GM21786 (cell line): Measurements from ENCODE around the gene TPST1.

Experiments
- ATAC-seq: cut with Tn5 transposase; IDR thresholded peaks from one replicate; pipeline ENCODE4 v1.9.1; 2021; ENCODE audit not compliant: unreplicated experiment

The TPST1 gene

DNA sequence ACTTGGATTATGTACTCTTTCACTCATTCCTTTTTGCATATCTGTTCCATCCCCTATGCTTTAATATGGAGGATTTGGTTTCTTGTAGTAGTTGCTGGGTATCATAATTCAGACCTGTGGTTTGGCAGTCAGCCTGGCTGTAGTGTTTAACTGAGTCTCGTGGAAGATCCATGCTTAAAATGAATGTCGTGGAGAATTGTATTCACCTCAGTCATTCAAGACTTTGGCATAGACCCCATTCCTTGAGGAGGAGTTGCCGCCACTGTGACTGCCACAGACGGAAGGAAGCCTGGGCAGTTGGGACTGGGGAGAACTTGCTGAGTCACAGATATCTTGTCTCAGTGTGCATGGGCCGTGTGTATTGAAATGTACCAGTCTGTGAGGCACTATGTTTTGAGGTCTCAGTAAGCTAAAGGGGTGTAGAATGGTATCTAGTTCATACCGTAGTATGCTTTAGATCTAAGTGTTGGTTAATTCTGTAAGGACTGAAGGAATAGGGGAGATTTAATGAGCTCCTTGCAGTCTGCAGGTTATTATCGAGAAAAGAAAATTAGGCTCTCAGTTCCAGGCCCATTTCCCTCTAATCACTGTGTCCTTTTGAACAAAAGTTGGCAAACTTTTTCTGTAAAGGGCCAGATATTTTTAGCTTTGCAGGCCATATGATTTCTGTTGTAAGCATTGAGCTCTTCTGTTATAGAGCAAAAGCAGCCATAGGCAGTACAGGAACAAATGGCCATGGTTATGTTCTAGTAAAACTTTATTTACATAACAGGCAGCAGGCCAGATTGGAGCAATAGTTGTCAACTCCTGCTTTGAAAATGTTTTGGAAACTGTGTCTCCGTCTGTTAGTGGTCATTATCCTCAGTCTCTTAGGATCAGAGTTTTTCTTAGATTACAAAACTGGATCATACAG, 76.8 kb downstream of the TPST1 start:
- no peak for ATAC-seq

DNA sequence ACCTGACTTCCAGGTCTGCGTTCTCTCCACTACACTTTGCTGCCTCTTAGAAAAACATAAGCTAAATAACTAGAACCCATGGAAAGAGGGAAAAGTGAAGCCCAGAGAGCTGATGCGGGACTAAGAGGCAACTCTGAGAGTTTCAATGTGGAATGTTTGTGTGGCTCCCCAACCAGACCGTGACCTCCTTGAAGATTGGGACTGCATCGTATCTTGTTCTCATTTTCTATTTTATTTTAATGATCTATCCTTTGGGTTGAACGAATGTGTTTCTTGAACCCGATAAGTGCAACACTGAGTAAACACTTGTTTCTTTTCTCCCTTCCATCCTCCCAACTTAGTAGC, 77.4 kb downstream of the TPST1 start:
- no peak for ATAC-seq

DNA sequence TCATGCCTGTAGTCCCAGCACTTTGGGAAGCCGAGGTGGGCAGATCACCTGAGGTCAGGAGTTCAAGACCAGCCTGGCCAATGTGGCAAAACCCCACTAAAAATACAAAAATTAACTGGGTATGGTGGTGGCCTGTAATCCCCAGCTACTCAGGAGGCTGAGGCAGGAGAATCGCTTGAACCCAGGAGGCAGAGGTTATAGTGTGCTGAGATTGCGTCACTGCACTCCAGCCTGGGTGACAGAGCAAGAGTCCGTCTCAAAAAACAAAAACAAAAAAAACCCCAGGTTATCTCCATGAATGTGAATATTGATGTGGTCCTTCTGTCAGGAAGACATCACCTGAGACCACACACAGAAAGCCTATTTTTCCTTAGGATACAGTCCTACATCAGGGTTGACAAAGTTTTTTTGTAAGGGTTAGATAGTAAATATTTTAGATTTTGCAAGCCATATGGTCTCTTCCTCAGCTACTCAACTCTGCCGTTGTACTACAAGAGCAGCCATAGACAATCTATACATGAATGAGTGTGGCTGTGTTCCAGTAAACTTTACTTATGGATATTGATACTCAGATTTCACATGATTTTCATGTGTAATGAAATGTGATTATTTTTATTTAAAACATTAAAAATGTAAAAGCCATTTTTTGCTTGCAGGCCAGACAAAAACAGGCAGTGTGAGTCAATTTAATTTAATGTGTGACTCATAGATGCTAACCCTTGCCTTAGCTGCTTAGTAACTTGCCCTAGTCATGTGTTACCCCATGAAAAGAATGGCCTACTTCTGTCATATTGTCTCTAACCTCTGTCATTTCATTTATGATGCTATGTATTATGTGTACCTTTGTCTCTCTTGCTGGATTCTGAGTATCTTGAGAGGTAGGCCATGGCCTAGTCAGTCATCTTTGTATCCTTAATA, 78.1 kb downstream of the TPST1 start:
- ATAC-seq, result no peak

DNA sequence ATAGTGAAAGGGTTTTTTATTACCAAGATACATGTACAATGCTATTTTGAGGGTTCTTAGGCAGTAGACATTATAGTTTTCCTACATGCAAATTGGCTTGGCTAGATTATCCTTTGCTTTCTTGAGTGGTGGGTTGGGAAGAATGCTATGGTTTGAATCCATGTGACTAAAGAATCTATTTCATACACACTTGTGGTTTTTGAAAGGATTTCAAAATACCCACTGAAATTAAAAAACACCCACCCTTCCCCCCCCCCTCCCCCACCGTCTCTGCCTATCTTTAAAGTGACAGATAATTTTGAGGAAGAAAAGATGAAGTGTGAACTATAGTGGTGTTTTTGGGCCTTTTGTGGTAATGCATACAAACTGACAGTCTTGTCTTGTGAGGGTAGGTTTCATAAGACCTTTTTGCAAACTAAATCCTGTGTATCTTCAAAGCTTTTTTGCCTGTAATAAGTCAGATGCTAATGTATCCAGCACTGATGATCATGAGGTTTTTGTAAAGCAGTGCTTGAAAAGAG, 90.9 kb downstream of the TPST1 start:
- ATAC-seq, result no peak

DNA sequence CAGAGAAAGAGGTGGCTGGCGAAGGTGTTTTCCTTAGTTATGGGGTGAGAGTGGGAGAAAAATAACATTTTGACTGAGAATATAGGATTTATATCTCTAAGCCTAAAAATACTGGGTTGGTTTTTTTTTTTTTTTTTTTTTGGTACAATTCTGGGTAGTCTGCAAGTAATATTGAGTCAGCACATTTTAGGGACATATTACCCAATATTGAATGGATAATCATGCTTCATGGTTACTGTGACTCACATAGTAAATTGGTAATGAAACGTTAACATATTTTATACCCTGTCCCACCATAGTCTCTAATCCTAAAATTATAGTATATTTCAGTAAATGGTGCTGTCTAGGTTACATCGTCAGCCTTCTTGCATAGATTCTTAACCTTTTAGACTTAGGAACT, 91.4 kb downstream of the TPST1 start:
- no peak for ATAC-seq

DNA sequence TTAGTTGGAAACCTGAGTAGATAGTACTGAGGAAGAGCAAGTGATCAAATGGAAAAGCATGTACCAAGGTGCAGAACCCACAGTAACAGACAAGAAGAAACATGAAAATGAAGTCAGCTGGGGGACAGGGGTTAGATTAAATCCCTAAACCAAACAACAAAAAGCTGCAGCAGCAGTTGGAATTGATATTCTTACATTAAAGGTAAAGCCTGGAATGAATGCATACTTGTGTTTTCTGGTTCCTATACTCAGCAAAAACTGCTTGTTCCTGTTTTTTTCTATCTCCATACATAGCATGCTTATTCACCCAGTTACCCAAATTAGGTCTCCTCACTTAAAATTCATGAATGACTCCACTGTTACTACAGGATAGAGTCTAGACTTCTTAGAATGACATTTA, 92.4 kb downstream of the TPST1 start:
- no peak for ATAC-seq

DNA sequence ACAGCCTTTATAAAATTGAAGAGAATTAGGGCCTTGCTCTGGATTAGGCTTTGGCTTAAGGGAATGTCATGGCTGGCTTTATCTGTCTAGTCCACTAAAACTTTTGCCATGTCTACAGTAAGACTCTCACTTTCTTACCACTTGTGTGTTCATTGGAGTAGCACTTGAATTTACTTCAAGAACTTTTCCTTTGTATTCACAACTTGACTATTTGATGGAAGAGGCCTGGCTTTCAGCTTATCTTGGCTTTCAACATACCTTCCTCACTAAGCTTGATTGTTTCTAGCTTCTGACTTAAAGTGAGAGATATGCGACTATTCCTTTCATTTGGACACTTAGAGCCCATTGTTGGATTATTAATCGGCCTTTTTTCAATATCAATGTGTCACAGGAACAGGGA, 96.1 kb downstream of the TPST1 start:
- ATAC-seq, result no peak

DNA sequence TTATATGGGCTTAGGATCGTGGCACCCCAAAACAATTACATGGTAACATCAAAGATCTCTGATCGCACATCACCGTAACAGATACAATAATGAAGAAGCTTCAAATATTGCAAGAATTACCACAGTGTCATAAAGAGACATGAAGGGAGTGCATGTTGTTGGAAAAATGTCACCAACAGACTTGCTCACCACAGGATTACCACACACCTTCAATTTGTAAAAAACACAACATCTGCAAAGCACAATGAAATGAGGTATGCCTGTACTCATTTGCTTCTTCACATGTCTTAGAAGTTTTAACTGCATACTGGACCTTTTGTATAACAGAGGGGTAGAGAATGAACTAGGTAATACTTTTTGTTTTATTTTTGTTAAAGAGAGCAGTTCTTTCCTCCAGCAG, 96.6 kb downstream of the TPST1 start:
- no peak for ATAC-seq

DNA sequence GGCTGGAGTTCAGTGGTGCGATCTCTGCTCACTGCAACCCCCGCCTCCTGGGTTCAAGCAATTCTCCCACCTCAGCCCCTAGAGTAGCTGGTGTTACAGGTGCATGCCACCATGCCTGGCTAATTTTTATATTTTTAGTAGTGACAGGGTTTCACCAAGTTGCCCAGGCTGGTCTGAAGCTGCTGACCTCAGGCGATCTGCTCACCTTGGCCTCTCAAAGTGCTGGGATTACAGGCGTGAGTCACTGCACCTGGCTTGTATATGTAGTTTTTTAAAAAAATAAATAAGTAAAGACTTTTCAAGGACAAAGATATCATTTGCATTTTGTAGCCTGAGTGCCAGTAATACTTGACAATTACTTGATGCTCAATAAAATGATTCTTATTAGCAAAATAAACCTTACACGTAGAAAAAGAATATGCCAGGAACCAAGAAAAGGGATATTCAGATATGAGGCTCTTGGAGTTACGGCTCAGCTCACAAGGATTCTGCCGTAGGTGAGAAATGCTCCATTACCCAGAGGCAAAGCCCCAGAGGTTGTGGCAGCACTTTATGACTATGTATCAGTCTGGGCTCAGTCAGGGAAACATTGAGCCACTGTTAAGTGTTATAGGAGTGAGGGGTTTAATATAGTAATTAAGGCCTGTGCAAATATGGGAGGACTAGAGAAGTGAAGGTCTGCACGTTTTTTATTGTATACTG, 98.5 kb downstream of the TPST1 start:
- ATAC-seq, result no peak

DNA sequence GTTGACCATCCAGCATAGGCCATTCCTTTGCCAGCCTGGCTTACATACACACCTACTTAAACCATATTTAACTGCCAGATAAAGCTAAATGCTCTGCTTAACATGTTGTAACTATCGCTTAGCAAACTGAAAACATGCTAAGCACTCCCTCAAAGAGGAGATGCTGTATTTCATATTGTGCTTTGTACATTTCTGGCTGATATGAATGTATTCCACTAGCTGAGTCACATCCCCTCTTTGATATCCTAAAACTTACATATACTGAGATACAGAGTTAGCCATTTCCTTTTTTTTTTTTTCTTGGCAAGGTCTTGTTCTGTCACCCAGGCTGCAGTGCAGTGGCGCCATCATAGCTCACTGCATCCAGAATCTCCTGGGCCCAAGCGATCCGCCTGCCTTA, 99.4 kb downstream of the TPST1 start:
- ATAC-seq, result no peak

DNA sequence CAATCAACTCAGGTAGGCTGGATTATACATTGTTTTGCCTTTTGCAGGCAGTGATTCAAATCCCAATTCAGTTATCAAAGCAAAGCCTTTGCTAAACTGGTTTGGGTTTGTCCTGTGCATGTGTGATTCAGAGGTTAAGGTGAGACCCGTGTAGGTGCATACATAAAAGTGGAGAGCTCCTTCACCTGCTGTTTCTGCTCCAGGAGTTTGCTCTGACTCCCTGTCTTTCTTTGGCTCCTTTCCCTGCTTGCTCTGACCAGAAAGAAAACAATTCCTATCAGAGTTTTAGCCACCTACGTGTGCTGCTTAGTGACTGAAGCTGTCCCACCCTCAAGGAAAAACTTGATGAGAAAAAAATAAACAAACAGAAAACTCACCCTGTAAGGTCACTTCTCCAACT, 101.1 kb downstream of the TPST1 start:
- ATAC-seq, result no peak

DNA sequence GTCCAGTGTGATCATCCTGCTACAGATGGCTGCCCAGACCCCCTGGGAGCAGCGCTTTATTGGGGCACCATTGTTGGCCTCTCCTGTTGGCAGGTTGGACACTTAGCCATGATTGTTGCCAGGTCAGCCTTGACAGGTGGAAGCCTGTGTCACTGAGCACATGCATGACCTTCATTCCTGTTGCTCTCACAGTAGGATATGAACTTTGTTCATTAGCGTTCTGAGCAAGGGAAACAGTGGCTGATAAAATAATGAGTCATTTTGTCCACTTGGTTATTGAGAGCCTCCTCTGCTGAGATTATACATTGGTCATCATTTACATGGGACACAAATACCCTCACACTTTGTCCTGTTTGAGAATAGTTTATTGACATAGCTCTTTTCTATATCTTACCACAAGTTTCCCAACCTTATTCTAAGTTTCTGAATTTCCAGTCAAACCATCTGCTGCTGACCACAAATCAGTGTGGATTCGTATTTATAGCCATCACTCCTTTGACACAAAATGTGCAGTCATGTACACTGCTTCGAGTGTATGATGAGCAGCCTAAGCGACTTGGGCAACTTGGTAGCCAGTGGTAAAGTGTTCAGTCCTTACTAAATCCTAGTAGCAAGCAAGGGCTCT, 102.6 kb downstream of the TPST1 start:
- no peak for ATAC-seq

DNA sequence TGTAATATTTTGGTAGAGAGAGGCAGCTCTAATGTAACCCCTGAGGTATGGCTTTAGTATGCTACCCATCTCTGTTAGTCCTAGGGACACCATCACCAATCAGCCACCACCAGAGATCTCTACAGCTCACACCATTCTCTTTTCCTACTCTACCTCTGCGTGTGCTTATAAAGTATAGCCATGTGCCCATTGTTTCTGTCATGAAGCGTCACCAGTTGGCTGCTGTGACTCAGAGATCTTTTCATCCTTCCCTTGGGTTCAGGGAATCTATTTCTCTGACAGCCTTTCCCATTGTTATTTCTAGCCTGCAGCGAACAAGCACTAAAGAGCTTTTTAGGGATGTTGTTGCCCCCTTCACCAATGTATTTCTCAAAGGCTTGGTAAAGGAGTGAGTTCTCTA, 103.3 kb downstream of the TPST1 start:
- ATAC-seq, result no peak

DNA sequence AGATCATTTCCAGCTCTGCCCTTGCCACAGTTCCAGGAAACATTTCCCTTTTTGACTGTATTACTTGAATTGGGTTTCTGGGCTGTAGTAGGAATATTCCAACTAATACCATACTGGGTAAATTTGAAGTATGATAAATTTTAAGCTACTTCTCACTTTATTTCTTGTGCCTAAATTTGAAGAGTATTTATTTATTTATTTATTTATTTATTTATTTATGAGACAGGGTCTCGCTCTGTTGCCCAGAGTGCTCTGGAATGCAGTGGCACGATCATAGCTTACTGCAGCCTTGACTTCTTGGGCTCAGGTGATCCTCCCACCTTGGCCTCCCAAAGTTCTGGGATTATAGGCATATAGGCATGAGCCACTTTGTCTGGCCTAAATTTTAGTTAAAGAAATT, 105.5 kb downstream of the TPST1 start:
- no peak for ATAC-seq

DNA sequence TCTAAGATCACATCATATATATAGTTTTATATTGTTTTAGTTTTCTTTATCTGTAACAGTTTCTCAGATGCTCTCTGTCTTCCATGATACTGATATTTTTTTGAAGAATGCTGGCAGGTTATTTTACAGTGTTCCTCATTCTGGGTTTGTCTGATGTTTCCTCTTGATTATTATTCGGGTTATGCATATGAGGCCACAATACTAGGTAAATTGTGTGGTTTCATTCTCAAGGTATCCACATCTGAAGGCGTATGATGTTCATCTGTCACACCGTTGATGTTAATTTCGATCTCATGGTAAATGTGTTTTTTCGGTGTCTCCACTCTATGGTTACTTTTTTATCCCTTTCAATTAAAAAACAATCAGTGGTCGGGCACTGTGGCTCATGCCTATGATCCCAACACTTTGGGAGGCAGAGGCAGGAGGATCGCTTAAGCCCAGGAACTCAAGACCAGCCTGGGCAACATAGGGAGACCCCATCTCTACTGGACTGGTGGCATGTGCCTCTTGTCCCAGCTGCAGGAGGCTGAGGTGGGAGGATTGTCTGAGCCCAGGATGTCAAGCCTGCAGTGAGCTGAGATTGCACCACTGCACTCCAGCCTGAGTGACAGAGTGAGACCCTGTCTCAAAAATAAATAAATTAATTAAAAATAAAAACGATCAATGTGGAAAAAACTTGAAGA, 108.9 kb downstream of the TPST1 start:
- no peak for ATAC-seq

DNA sequence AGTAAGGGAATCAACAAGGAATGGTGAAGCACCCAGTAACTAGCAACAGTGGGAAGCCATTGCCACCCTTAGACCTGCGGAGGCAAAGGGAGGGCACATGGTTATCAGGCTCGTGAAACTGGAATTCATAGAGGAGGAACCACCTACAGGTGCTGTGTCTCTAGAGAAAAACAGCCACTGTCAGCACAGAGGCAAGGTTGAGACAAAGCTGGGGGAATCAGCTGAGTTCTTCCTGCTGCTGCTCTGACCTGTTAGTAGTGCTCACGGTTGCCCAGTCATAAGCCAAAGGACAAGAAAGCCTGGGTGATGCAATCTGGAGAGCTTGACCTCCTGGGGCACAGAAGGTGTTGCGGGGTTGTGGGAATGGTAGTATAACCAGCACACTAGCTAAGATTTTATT, 110.1 kb downstream of the TPST1 start:
- ATAC-seq, result no peak

DNA sequence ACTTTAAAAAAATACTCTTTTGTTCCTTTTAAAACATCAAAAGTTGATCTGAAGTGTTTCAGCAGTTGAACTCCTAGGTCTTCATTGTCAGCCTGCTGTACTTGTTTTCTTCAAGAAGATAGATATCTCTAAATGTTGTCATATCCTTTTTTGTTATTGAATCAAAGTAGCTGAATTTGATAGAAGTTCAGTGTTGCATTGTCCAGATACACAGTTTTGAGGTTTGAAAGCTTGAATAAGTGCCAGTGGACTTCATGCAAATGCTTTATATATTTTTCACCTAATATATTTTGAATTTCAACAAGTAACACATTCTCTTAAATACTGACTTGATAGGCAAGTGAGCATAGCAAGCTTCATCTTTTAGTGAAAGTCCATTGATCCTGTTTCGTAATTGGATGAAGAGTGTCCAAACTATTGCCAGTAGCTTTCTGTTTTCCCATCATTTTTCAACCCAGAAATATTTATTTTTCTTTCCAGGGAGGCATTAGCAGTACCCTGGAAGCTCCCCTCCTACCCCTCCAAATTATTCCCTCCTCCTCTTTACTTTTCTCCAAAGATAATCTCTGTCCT, 114.4 kb downstream of the TPST1 start:
- no peak for ATAC-seq

DNA sequence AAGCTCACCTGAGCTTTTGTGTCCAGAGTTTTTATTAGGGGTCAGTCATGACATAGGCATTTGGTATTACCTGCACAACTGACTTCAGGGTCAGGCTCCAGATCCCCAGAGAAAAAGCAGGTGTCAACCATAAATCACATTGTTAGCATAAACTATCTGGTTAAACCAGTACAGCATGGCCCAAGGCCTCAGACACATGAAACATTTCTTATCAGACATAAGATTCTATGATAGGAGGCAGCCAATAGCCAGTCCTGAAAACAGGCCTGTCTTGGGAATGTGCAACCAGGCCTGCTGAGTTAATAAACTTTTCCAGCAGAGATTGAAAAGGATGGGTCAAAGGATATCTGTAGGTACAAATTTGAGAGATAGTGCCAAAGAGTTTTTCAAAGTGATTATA, 116.1 kb downstream of the TPST1 start:
- ATAC-seq, result no peak

DNA sequence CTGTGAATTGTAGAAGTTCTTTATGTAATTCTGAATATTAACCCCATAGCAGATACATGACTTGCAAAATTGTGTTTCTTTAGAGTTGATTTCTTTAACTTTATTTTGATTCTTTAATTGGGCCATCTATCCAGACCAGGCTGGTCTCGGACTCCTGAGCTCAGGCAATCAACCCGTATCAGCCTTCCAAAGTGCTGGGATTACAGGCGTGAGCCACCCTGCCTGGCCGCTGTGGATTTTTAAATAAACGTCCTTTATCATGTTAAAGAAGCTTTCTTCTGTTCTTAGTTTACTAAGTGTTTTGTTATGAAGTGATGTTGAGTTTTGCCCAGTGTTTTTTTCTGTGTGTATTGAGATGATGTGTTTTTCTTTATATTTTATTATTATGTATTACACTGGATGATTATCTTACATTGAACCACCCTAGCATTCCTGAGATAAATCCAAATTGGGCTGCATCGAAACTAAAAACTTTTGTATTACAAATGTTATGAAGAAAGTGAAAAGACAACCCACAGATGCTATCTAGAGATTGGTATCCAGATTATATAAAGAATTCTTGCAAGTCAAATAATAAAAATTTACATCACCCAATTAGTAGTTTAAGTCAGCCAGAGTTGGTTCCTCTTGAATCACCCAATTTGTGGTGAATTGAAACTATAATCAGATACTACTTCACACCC, 118.1 kb downstream of the TPST1 start:
- ATAC-seq, result no peak
